IMR-90 (cell line): ENCODE data around the gene NEU1. TPM values are rescaled to one million over a fixed set of nuclear protein-coding genes. Genes with fewer than 3 reads are reported as not detected.

Experiments used
- ATAC-seq: fragments of 200-7000 bp; cut with Tn5 transposase; 2 replicates; pipeline ENCODE4 v1.9.1; 2020; ENCODE audit warnings: low read depth, mild to moderate bottlenecking, moderate library complexity
- BruUV-seq: library from RNA; stranded (reverse); fragments of 400-500 nt; replicated peaks from 2 replicates; lab custom pipeline; 2021; lab: Mats Ljungman, UMichigan
- CTCF ChIA-PET: fragments of 300-600 bp; formaldehyde crosslinking; extraction: SDS; loops from one replicate; lab custom pipeline; 2021; ENCODE audit warnings: antibody characterized with exemption; lab: Yijun Ruan, JAX
- POLR2A ChIA-PET: fragments of 300-600 bp; sonication (Branson Sonifier 250); formaldehyde crosslinking; loops from one replicate; lab custom pipeline; 2022; ENCODE audit warnings: antibody characterized with exemption; ENCODE audit not compliant: unreplicated experiment; lab: Charles Lee
- DNase-seq: peaks from one replicate; pipeline ENCODE4 v3.0.0; 2013
- H2AFZ ChIP-seq: replicated peaks from 2 replicates; pipeline ENCODE3; 2013; ENCODE audit warnings: low read length, mild to moderate bottlenecking; ENCODE audit not compliant: poor library complexity
- H2AK5ac ChIP-seq: 2 replicates; pipeline ENCODE4 v1.6.1; 2013; ENCODE audit warnings: low read depth, low read length, inconsistent platforms
- H2AK9ac ChIP-seq: replicated peaks from 2 replicates; pipeline ENCODE3; 2013; ENCODE audit warnings: mild to moderate bottlenecking, low read depth, low read length, moderate library complexity; ENCODE audit not compliant: poor library complexity
- H2BK120ac ChIP-seq: 2 replicates; pipeline ENCODE4 v1.6.1; 2013; ENCODE audit warnings: low read depth, low read length, inconsistent platforms
- H2BK15ac ChIP-seq: 3 replicates; pipeline ENCODE4 v1.6.1; 2013; ENCODE audit warnings: low read depth, low read length, inconsistent platforms
- H2BK20ac ChIP-seq: 2 replicates; pipeline ENCODE4 v1.6.1; 2013; ENCODE audit warnings: low read depth, mild to moderate bottlenecking, inconsistent platforms, low read length, moderate library complexity
- H2BK5ac ChIP-seq: 2 replicates; pipeline ENCODE4 v1.6.1; 2013; ENCODE audit warnings: mild to moderate bottlenecking, low read depth, low read length, inconsistent platforms; ENCODE audit not compliant: poor library complexity, severe bottlenecking
- H3K14ac ChIP-seq: replicated peaks from 2 replicates; pipeline ENCODE4 v1.6.1; 2013; ENCODE audit warnings: low read depth, low read length, inconsistent platforms
- H3K18ac ChIP-seq: 2 replicates; pipeline ENCODE4 v1.6.1; 2013; ENCODE audit warnings: low read depth, low read length, control low read depth
- H3K23ac ChIP-seq: 2 replicates; pipeline ENCODE4 v1.6.1; 2013; ENCODE audit warnings: low read depth, low read length, inconsistent platforms
- H3K27ac ChIP-seq: 2 replicates; pipeline ENCODE4 v1.5.1; 2013; ENCODE audit warnings: mild to moderate bottlenecking, control low read depth, low read length; ENCODE audit not compliant: insufficient read depth
- H3K27me3 ChIP-seq: 2 replicates; pipeline ENCODE4 v1.6.1; 2013; ENCODE audit warnings: low read length; ENCODE audit not compliant: control insufficient read depth, insufficient read depth
- H3K36me3 ChIP-seq: 2 replicates; pipeline ENCODE4 v1.6.1; 2013; ENCODE audit warnings: low read length, mixed read lengths; ENCODE audit not compliant: control insufficient read depth, insufficient read depth
- H3K4ac ChIP-seq: 2 replicates; pipeline ENCODE4 v1.6.1; 2013; ENCODE audit warnings: low read depth, low read length, inconsistent platforms
- H3K4me1 ChIP-seq: 2 replicates; pipeline ENCODE4 v1.6.1; 2013; ENCODE audit warnings: low read length, mixed read lengths; ENCODE audit not compliant: control insufficient read depth, insufficient read depth
- H3K4me2 ChIP-seq: 2 replicates; pipeline ENCODE4 v1.6.1; 2013; ENCODE audit warnings: low read depth, mild to moderate bottlenecking, control low read depth, low read length, moderate library complexity
- H3K4me3 ChIP-seq: 2 replicates; pipeline ENCODE4 v1.5.1; 2013; ENCODE audit warnings: low read depth, mild to moderate bottlenecking, control low read depth, low read length, moderate library complexity; ENCODE audit not compliant: insufficient read depth
- H3K56ac ChIP-seq: 2 replicates; pipeline ENCODE4 v1.6.1; 2013; ENCODE audit warnings: low read length, inconsistent platforms; ENCODE audit not compliant: insufficient read depth; ENCODE audit errors: extremely low read depth
- H3K79me1 ChIP-seq, 2 experiments: 2 replicates each; pipeline ENCODE4 v1.6.1; 2013; ENCODE audit warnings: low read length in 2 of 2, inconsistent platforms in 1 of 2, low read depth in 1 of 2
- H3K9ac ChIP-seq: 2 replicates; pipeline ENCODE4 v1.6.1; 2013; ENCODE audit warnings: low read depth, low read length, control low read depth
- H3K9me1 ChIP-seq: 2 replicates; pipeline ENCODE4 v1.6.1; 2013; ENCODE audit warnings: low read length, inconsistent platforms; ENCODE audit not compliant: insufficient read depth
- H3K9me3 ChIP-seq: 2 replicates; pipeline ENCODE4 v1.6.1; 2013; ENCODE audit warnings: low read length; ENCODE audit not compliant: control insufficient read depth, insufficient read depth
- H4K20me1 ChIP-seq: 2 replicates; pipeline ENCODE4 v1.6.1; 2013; ENCODE audit warnings: low read length, inconsistent platforms; ENCODE audit not compliant: insufficient read depth
- H4K5ac ChIP-seq: 2 replicates; pipeline ENCODE4 v1.6.1; 2013; ENCODE audit warnings: mild to moderate bottlenecking, low read depth, low read length, control low read depth
- H4K8ac ChIP-seq, 2 experiments: 2 replicates each; pipeline ENCODE4 v1.6.1; 2013; ENCODE audit warnings: low read depth in 2 of 2, low read length in 2 of 2, control low read depth in 1 of 2, inconsistent platforms in 1 of 2
- H4K91ac ChIP-seq: 2 replicates; pipeline ENCODE4 v1.6.1; 2013; ENCODE audit warnings: low read depth, low read length, inconsistent platforms; ENCODE audit not compliant: insufficient read depth
- BHLHE40 ChIP-seq: fragments of 150-350 bp; IDR thresholded peaks from 2 replicates; pipeline ENCODE4 v1.6.1; 2016; ENCODE audit warnings: mild to moderate bottlenecking, low read depth, low read length
- CEBPB ChIP-seq: IDR thresholded peaks from 2 replicates; pipeline ENCODE4 v1.6.1; 2012; ENCODE audit warnings: low read depth, low read length, improper control_type of control experiment
- CHD1 ChIP-seq: IDR thresholded peaks from 2 replicates; pipeline ENCODE4 v1.6.1; 2012; ENCODE audit warnings: low read depth, low read length, improper control_type of control experiment
- CTCF ChIP-seq: conservative IDR thresholded peaks from 2 replicates; pipeline ENCODE4 v1.5.1; 2012; ENCODE audit warnings: mild to moderate bottlenecking, low read depth, low read length, improper control_type of control experiment
- ELK1 ChIP-seq: fragments of 150-350 bp; IDR thresholded peaks from 2 replicates; pipeline ENCODE4 v1.6.1; 2016; ENCODE audit warnings: low read depth, mild to moderate bottlenecking, low read length, moderate library complexity, borderline replicate concordance
- FOS ChIP-seq: fragments of 150-350 bp; IDR thresholded peaks from 2 replicates; pipeline ENCODE4 v1.6.1; 2016; ENCODE audit warnings: low read depth, low read length
- MAFK ChIP-seq: IDR thresholded peaks from 2 replicates; pipeline ENCODE4 v1.6.1; 2012; ENCODE audit warnings: low read depth, low read length, improper control_type of control experiment
- MAZ ChIP-seq: IDR thresholded peaks from 2 replicates; pipeline ENCODE4 v1.6.1; 2012; ENCODE audit warnings: low read depth, mild to moderate bottlenecking, low read length, improper control_type of control experiment, moderate library complexity, borderline replicate concordance
- MXI1 ChIP-seq: IDR thresholded peaks from 2 replicates; pipeline ENCODE4 v1.6.1; 2012; ENCODE audit warnings: low read depth, mild to moderate bottlenecking, low read length, moderate library complexity, borderline replicate concordance
- NFE2L2 ChIP-seq: fragments of 150-350 bp; IDR thresholded peaks from 2 replicates; pipeline ENCODE4 v1.6.1; 2016; ENCODE audit warnings: low read depth, mild to moderate bottlenecking, low read length
- POLR2A ChIP-seq: IDR thresholded peaks from 2 replicates; pipeline ENCODE4 v1.6.1; 2012; ENCODE audit warnings: mild to moderate bottlenecking, low read depth, low read length
- RAD21 ChIP-seq: IDR thresholded peaks from 2 replicates; pipeline ENCODE4 v1.6.1; 2012; ENCODE audit warnings: low read length, improper control_type of control experiment
- RCOR1 ChIP-seq: IDR thresholded peaks from 2 replicates; pipeline ENCODE4 v1.6.1; 2012; ENCODE audit warnings: mild to moderate bottlenecking, low read length, improper control_type of control experiment; ENCODE audit not compliant: insufficient replicate concordance
- RFX5 ChIP-seq: IDR thresholded peaks from 2 replicates; pipeline ENCODE4 v1.8.0; 2012; ENCODE audit warnings: low read depth, mild to moderate bottlenecking, low read length, moderate library complexity
- SMC3 ChIP-seq: fragments of 150-350 bp; IDR thresholded peaks from 2 replicates; pipeline ENCODE4 v1.6.1; 2016; ENCODE audit warnings: low read depth, mild to moderate bottlenecking, antibody characterized with exemption, low read length, moderate library complexity
- USF2 ChIP-seq: fragments of 150-350 bp; IDR thresholded peaks from 2 replicates; pipeline ENCODE4 v1.6.1; 2017; ENCODE audit warnings: mild to moderate bottlenecking, antibody characterized with exemption, low read length, low read depth
- WGBS, 2 experiments: methylation state at CpG; one replicate each; pipeline versions ENCODE4 v1.1.5 to v1.1.7; 2013; ENCODE audit warnings: missing lambda C conversion rate in 2 of 2; ENCODE audit not compliant: insufficient read length in 1 of 2; ENCODE audit errors: extremely low coverage in 2 of 2; 5-methylcytosine and 5-hydroxymethylcytosine counted together
- dilution Hi-C: fragments of 300-500 bp; cut with HindIII; formaldehyde crosslinking; loops from one replicate; pipeline ENCODE4 v1.14.3; 2018; ENCODE audit warnings: low sequenced_read_pairs; ENCODE audit not compliant: unreplicated experiment
- in situ Hi-C: fragments of 300-500 bp; cut with MboI; formaldehyde crosslinking; loops from 3 replicates; pipeline ENCODE4 v1.14.3; 2019; ENCODE audit warnings: low sequenced_read_pairs, inconsistent platforms, mixed read lengths
- intact Hi-C: fragments of 100-400 bp; cut with micrococcal nuclease; formaldehyde crosslinking; loops from 2 replicates; pipeline ENCODE4 v1.10.0; 2022
- polyA plus RNA-seq, 3 experiments: library from polyadenylated mRNA; depleted of rRNA; stranded (reverse); fragments of >200 nt; gene quantifications; 2 replicates each; pipeline ENCODE4 v1.2.3, GENCODE V29; 2012; ENCODE audit warnings: low replicate concordance in 1 of 3
- total RNA-seq: library from RNA; depleted of rRNA; stranded (reverse); fragments of >200 nt; gene quantifications from 2 replicates; pipeline ENCODE4 v1.2.3, GENCODE V29; 2012

Gene NEU1
- total and polyA plus RNA-seq, 2 of the 4 experiments (the other 2 are of a cell fraction), result 28.5 to 36.2 TPM

GRCh38 chr6:31899215-31899614 lies 36.6 kb upstream of the NEU1 start:
- no peak overlapping the region for H3K27ac ChIP-seq
- H3K27me3 ChIP-seq, result no peaks in the 10 kb centered on the region
- H3K4ac ChIP-seq, result no peak overlapping the region
- H3K36me3 ChIP-seq, result peaks cover 12% of the 10 kb centered on the region; the same call in 1 of the 2 replicates
- H3K9me1 ChIP-seq, result peaks cover 5% of the 10 kb centered on the region; the same call in 1 of the 2 replicates
- intact Hi-C loops (no loop called here), dilution Hi-C loops (no loop called here), in situ Hi-C loops (no loop called here)
- no peak for ATAC-seq
- no peak overlapping the region for H4K91ac ChIP-seq
- no peak overlapping the region for H2AFZ ChIP-seq
- no peak overlapping the region for H2BK20ac ChIP-seq
- no peak overlapping the region; the same call in 1 of the 2 replicates for H3K23ac ChIP-seq
- H2BK5ac ChIP-seq, result no peak overlapping the region
- BruUV-seq, result no TSS peak
- no peak overlapping the region for H3K14ac ChIP-seq
- no peak overlapping the region for H2BK120ac ChIP-seq
- no peak overlapping the region for H3K4me3 ChIP-seq
- no peak overlapping the region for H2BK15ac ChIP-seq
- WGBS, 2 experiments, result 64% methylated on average over 4 of the region's 5 CpGs; no CpG with 5 or more reads in 1 of the 2 experiments
- TF ChIP-seq POLR2A, result no peak
- no peak for TF ChIP-seq CHD1
- TF ChIP-seq FOS, result no peak
- TF ChIP-seq CTCF, result no peak
- no peak for TF ChIP-seq ELK1
- TF ChIP-seq MAZ, result no peak
- TF ChIP-seq NFE2L2, result no peak
- no peak for TF ChIP-seq MXI1
- no peak for TF ChIP-seq RCOR1
- no peak for TF ChIP-seq MAFK
- no peak for TF ChIP-seq USF2
- TF ChIP-seq CEBPB, result no peak
- no peak for TF ChIP-seq RAD21
- TF ChIP-seq BHLHE40, result no peak
- TF ChIP-seq SMC3, result no peak
- no peak for TF ChIP-seq RFX5
- H4K20me1 ChIP-seq, result peaks cover 7% of the 10 kb centered on the region
- H3K4me1 ChIP-seq, result peaks cover 12% of the 10 kb centered on the region
- H3K18ac ChIP-seq, result no peak overlapping the region
- no peak overlapping the region for H3K56ac ChIP-seq
- no peak overlapping the region for H4K5ac ChIP-seq
- H4K8ac ChIP-seq, result no peak overlapping the region
- no peak overlapping the region for H2AK9ac ChIP-seq
- DNase-seq, result no peak
- H2AK5ac ChIP-seq, result no peak overlapping the region
- H3K79me1 ChIP-seq, result peaks cover 22 to 54% of the 10 kb centered on the region in 2 experiments
- no peak overlapping the region for H3K4me2 ChIP-seq
- H3K9me3 ChIP-seq, result no peaks in the 10 kb centered on the region
- ChIA-PET POLR2A (interaction anchor here (1.0 kb wide), 1 partner anchor 47 kb away, joined by 3 read pairs; the partner anchor contains the start of gene CFB), CTCF (no interaction called here)
- no peak overlapping the region; the same call in 1 of the 2 replicates for H3K9ac ChIP-seq
